Measurements from ENCODE around the gene ZNF668.

DNA sequence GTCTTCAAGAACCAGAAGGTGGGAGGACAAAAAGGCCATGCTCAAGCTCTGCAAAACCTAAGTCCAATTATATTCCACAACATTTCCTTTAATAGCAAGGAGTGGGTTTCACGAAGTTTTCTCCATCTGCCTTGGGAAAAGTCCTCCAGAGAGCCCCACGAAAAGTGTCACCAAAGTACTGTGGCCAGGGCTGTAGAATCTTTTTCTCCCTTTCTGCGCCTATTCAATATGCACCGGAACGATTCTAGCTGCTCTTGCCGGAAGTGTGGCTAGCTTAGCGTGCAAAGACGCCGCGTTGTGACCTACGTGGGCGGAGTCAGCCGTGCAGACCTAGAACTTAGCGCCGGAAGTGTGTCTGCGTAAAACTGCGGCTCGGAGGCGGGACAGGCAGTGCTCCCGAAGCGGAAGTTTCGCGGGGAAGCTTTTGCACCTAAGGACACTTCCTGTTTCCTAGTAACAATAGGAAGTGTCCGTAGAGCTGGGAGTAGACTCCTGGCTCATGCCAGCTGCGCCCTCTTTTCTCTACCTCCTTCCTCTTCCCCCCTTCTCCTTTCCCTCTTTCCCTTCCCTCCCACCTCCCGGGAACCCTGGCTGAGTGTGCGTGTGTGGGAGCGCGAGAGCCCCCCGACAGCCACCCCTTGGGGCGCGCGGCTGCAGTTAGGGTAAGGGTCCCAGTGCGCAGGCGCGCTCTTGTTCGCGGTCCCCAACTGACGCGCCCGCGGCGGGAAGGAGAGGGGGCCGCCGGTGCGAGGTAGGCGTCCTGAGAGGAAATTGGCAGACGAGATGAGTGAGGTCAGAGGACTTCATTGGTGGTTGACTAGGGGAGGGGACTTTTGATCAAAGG, at the start of gene ZNF668, which contains the start of gene ZNF646:
- TF ChIP-seq, protein P1, sequence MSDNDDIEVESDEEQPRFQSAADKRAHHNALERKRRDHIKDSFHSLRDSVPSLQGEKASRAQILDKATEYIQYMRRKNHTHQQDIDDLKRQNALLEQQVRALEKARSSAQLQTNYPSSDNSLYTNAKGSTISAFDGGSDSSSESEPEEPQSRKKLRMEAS (IDR thresholded peaks at IDR 0.05): peak; percentile 85
- TF ChIP-seq, protein P2, sequence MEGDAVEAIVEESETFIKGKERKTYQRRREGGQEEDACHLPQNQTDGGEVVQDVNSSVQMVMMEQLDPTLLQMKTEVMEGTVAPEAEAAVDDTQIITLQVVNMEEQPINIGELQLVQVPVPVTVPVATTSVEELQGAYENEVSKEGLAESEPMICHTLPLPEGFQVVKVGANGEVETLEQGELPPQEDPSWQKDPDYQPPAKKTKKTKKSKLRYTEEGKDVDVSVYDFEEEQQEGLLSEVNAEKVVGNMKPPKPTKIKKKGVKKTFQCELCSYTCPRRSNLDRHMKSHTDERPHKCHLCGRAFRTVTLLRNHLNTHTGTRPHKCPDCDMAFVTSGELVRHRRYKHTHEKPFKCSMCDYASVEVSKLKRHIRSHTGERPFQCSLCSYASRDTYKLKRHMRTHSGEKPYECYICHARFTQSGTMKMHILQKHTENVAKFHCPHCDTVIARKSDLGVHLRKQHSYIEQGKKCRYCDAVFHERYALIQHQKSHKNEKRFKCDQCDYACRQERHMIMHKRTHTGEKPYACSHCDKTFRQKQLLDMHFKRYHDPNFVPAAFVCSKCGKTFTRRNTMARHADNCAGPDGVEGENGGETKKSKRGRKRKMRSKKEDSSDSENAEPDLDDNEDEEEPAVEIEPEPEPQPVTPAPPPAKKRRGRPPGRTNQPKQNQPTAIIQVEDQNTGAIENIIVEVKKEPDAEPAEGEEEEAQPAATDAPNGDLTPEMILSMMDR (IDR thresholded peaks at IDR 0.05 in 2 of 3, conservative IDR thresholded peaks at IDR 0.05 in 1 of 3; ENCODE audit: borderline replicate concordance in 1 of 3, insufficient read depth in 1 of 3, low read depth in 2 of 3, low read length in 2 of 3): no peak
- TF ChIP-seq POLR2A (IDR thresholded peaks at IDR 0.05; ENCODE audit: borderline replicate concordance, extremely low read depth, insufficient read depth, insufficient read length) (peak; percentile 61), POLR2AphosphoS5 (IDR thresholded peaks at IDR 0.05; ENCODE audit: low read depth, low read length) (peak; percentile 95), ZFX (IDR thresholded peaks at IDR 0.05) (no peak), SP1 (IDR thresholded peaks at IDR 0.05; ENCODE audit: low read depth) (peak; percentile 95), CEBPB (IDR thresholded peaks at IDR 0.05; ENCODE audit: low read depth) (no peak), SIN3A (IDR thresholded peaks at IDR 0.05; ENCODE audit: low read depth) (peak; percentile 84), YY1 (IDR thresholded peaks at IDR 0.05; ENCODE audit: extremely low read depth, insufficient replicate concordance, low read depth, low read length) (peak; percentile 72), RAD21 (IDR thresholded peaks at IDR 0.05; ENCODE audit: low read depth) (no peak), EZH2 (IDR thresholded peaks at IDR 0.05) (no peak), JUND (IDR thresholded peaks at IDR 0.05) (no peak)
